Peyer's patch (tissue), 4 donors: ENCODE measurements around the gene NCAN. TPM values are rescaled to one million over a fixed set of nuclear protein-coding genes. Genes with fewer than 3 reads are reported as not detected.

Experiments
- DNase-seq, 3 donors: peaks; one replicate each; pipeline ENCODE4 v3.0.0-alpha.2; 2017 to 2019
- H3K27ac ChIP-seq, 4 donors: fragments of 200-600 bp; sonication (generic); one replicate each; pipeline ENCODE4 v1.5.1; 2016 to 2019
- H3K27me3 ChIP-seq, 2 donors: fragments of 200-600 bp; sonication (generic); one replicate each; pipeline ENCODE4 v1.5.1; 2019
- H3K36me3 ChIP-seq, 3 donors: fragments of 200-600 bp; sonication (generic); one replicate each; pipeline ENCODE4 v1.5.1; 2016 to 2019
- H3K4me1 ChIP-seq, 4 donors: fragments of 200-600 bp; sonication (generic); one replicate each; pipeline ENCODE4 v1.5.1; 2016 to 2019
- H3K4me3 ChIP-seq, 4 donors: fragments of 200-600 bp; sonication (generic); 1 replicate in 3 of 4; 2 replicates in 1 of 4; pipeline ENCODE4 v1.5.1; 2016 to 2019; ENCODE audit warnings: mild to moderate bottlenecking in 1 of 4
- H3K9me3 ChIP-seq, 4 donors: fragments of 200-600 bp; sonication (generic); one replicate each; pipeline ENCODE4 v1.5.1; 2016 to 2019; ENCODE audit warnings: mild to moderate bottlenecking in 1 of 4
- CTCF ChIP-seq, 6 experiments: fragments of 450-650 bp in 4 of 6; fragments of 200-600 bp in 2 of 6; sonication (generic) in 1 of 6; IDR thresholded peaks; one replicate each; pipeline ENCODE4 v1.5.1; 2017 to 2019; ENCODE audit warnings: antibody characterized with exemption in 6 of 6, mild to moderate bottlenecking in 3 of 6, moderate library complexity in 1 of 6
- POLR2A ChIP-seq, 2 donors: fragments of 450-650 bp; IDR thresholded peaks; one replicate each; pipeline ENCODE4 v1.5.1; 2017; ENCODE audit warnings: antibody characterized with exemption in 2 of 2, mild to moderate bottlenecking in 2 of 2, moderate library complexity in 2 of 2
- total RNA-seq, 4 donors: library from RNA; depleted of rRNA; stranded (reverse); fragments of >200 nt; gene quantifications; one replicate each; pipeline ENCODE4 v1.1.0, GENCODE V29; 2016

NCAN gene
- total RNA-seq, 4 donors from 2014 or later: not detected

- Histone ChIP-seq H3K36me3 (no peaks in the 10 kb centered on the region), H3K4me1 (peaks cover 0 to 13% (median 3%) of the 10 kb centered on the region in 4 donors), H3K9me3 (no peaks in the 10 kb centered on the region), H3K27ac (no peak overlapping the region), H3K4me3 (no peak overlapping the region), H3K27me3 (peaks cover 0 to 8% of the 10 kb centered on the region in 2 donors)
- TF ChIP-seq POLR2A (IDR thresholded peaks at IDR 0.05) (no peak), CTCF (IDR thresholded peaks at IDR 0.05) (peak in 1 of 6 experiments; percentile 0)
- no peak for DNase-seq
Measured at GRCh38 chr19:19260417-19261214, 48.9 kb downstream of the NCAN start.

GRCh38 chr19:19261350-19262189 lies 49.8 kb downstream of the NCAN start:
- H3K27me3 ChIP-seq: peaks cover 0 to 8% of the 10 kb centered on the region in 2 donors
- H3K9me3 ChIP-seq: no peaks in the 10 kb centered on the region
- H3K36me3 ChIP-seq: peaks cover 0 to 4% (median 0%) of the 10 kb centered on the region in 3 donors
- H3K27ac ChIP-seq: no peak overlapping the region
- peak overlapping the region in 2 of 4 donors; percentile 25 to 30 for H3K4me3 ChIP-seq
- TF ChIP-seq POLR2A (IDR thresholded peaks at IDR 0.05) (no peak), CTCF (IDR thresholded peaks at IDR 0.05) (no peak)
- peaks cover 0 to 13% (median 3%) of the 10 kb centered on the region in 4 donors for H3K4me1 ChIP-seq
- DNase-seq: no peak

GRCh38 chr19:19262190-19263057 lies 50.7 kb downstream of the NCAN start:
- Histone ChIP-seq H3K4me3 (no peak overlapping the region), H3K9me3 (no peaks in the 10 kb centered on the region)

GRCh38 chr19:19263886-19264487 lies 52.2 kb downstream of the NCAN start:
- Histone ChIP-seq H3K36me3 (peaks cover 0 to 15% (median 0%) of the 10 kb centered on the region in 3 donors), H3K27ac (no peak overlapping the region), H3K27me3 (peaks cover 0 to 8% of the 10 kb centered on the region in 2 donors), H3K4me3 (no peak overlapping the region), H3K9me3 (no peaks in the 10 kb centered on the region), H3K4me1 (peaks cover 0 to 13% (median 3%) of the 10 kb centered on the region in 4 donors)
- no peak for DNase-seq
- TF ChIP-seq POLR2A (IDR thresholded peaks at IDR 0.05) (no peak), CTCF (IDR thresholded peaks at IDR 0.05) (no peak)

More at GRCh38 chr19:19262190-19263057, 50.7 kb downstream of the NCAN start:
- H3K27ac ChIP-seq: no peak overlapping the region
- TF ChIP-seq CTCF (IDR thresholded peaks at IDR 0.05) (peak in 1 of 6 experiments; percentile 2), POLR2A (IDR thresholded peaks at IDR 0.05) (no peak)
- no peak for DNase-seq
- H3K4me1 ChIP-seq: peaks cover 0 to 13% (median 3%) of the 10 kb centered on the region in 4 donors
- H3K27me3 ChIP-seq: peaks cover 0 to 8% of the 10 kb centered on the region in 2 donors
- H3K36me3 ChIP-seq: peaks cover 0 to 10% (median 0%) of the 10 kb centered on the region in 3 donors
